B cell (primary cell): ENCODE measurements around the gene PORCN. TPM values are rescaled to one million over a fixed set of nuclear protein-coding genes. Genes with fewer than 3 reads are reported as not detected.

Experiments
- ATAC-seq: fragments of 200-7000 bp; cut with Tn5 transposase; one replicate; pipeline ENCODE4 v1.10.0; 2021; ENCODE audit warnings: low read depth, mild to moderate bottlenecking, moderate number of reproducible peaks, moderate library complexity
- CTCF ChIA-PET: fragments of 350-600 bp; sonication (Branson Sonifier 250); formaldehyde crosslinking; loops from one replicate; lab custom pipeline; 2021; ENCODE audit warnings: antibody characterized with exemption, inconsistent platforms; lab: Charles Lee
- POLR2A ChIA-PET: fragments of 350-600 bp; sonication (Branson Sonifier 250); formaldehyde crosslinking; loops from one replicate; lab custom pipeline; 2021; ENCODE audit warnings: antibody characterized with exemption; lab: Charles Lee
- DNase-seq: peaks from one replicate; pipeline ENCODE4 v3.0.0; 2013
- H2AFZ ChIP-seq: 2 replicates; pipeline ENCODE4 v1.6.1; 2012; ENCODE audit warnings: mild to moderate bottlenecking, low read depth, low read length; ENCODE audit not compliant: insufficient read depth, poor library complexity, severe bottlenecking
- H3K27ac ChIP-seq, 2 donors: 1 replicate in 1 of 2; 2 replicates in 1 of 2; pipeline ENCODE4 v1.5.1; 2012 to 2013; ENCODE audit warnings: low read length in 2 of 2, mild to moderate bottlenecking in 2 of 2, moderate library complexity in 1 of 2
- H3K27me3 ChIP-seq, 4 experiments: fragments of 200-600 bp in 1 of 4; sonication (generic) in 1 of 4; replicated peaks in 1 of 4; 1 replicate in 2 of 4; 2 replicates in 2 of 4; pipeline versions ENCODE4 v1.6.1 to v1.7.0; 2013 to 2016; ENCODE audit warnings: low read length in 3 of 4, mild to moderate bottlenecking in 2 of 4, mixed read lengths in 1 of 4, moderate library complexity in 1 of 4; ENCODE audit not compliant: insufficient read depth in 4 of 4, control insufficient read depth in 3 of 4; ENCODE audit errors: control extremely low read depth in 1 of 4
- H3K36me3 ChIP-seq, 2 experiments: replicated peaks in 1 of 2; 1 replicate in 1 of 2; 2 replicates in 1 of 2; pipeline versions ENCODE4 v1.6.1 to v1.7.1; 2013; ENCODE audit warnings: low read length in 1 of 2; ENCODE audit not compliant: insufficient read depth in 2 of 2, control insufficient read depth in 1 of 2; ENCODE audit errors: control extremely low read depth in 1 of 2, extremely low read depth in 1 of 2
- H3K4me1 ChIP-seq, 2 donors: fragments of 200-600 bp in 1 of 2; sonication (generic) in 1 of 2; 1 replicate in 1 of 2; 2 replicates in 1 of 2; pipeline versions ENCODE4 v1.5.1 to v1.6.1; 2013 to 2017; ENCODE audit warnings: low read length in 2 of 2; ENCODE audit not compliant: control insufficient read depth in 2 of 2, insufficient read depth in 2 of 2
- H3K4me2 ChIP-seq: replicated peaks from 2 replicates; pipeline ENCODE3; 2012; ENCODE audit warnings: mild to moderate bottlenecking, low read depth, low read length; ENCODE audit not compliant: poor library complexity, severe bottlenecking
- H3K4me3 ChIP-seq, 5 experiments: fragments of 200-600 bp in 1 of 5; sonication (generic) in 1 of 5; 1 replicate in 3 of 5; 2 replicates in 2 of 5; pipeline versions ENCODE4 v1.5.1 to v1.7.0; 2011 to 2016; ENCODE audit warnings: low read length in 4 of 5, mild to moderate bottlenecking in 4 of 5, low read depth in 2 of 5, control low read depth in 1 of 5, moderate library complexity in 1 of 5; ENCODE audit not compliant: insufficient read depth in 1 of 5; ENCODE audit errors: control extremely low read depth in 1 of 5, extremely low read depth in 1 of 5
- H3K79me2 ChIP-seq: fragments of 200-600 bp; sonication (generic); one replicate; pipeline ENCODE4 v1.6.0; 2016; ENCODE audit warnings: low read length; ENCODE audit not compliant: control insufficient read depth, insufficient read depth
- H3K9ac ChIP-seq: fragments of 200-600 bp; sonication (generic); 2 replicates; pipeline ENCODE4 v1.6.1; 2017; ENCODE audit warnings: mild to moderate bottlenecking, low read length, moderate library complexity
- H3K9me3 ChIP-seq, 3 donors: one replicate each; pipeline versions ENCODE4 v1.6.1 to v1.7.1; 2013; ENCODE audit warnings: low read length in 2 of 3; ENCODE audit not compliant: control insufficient read depth in 2 of 3, insufficient read depth in 1 of 3; ENCODE audit errors: control extremely low read depth in 1 of 3
- H4K20me1 ChIP-seq: 2 replicates; pipeline ENCODE4 v1.6.0; 2012; ENCODE audit warnings: mild to moderate bottlenecking, low read length; ENCODE audit not compliant: insufficient read depth, control insufficient read depth, poor library complexity, severe bottlenecking
- H3K27ac Mint-ChIP-seq: one replicate; pipeline ENCODE4 v1.8.0; 2021; ENCODE audit warnings: mixed read lengths
- H3K27me3 Mint-ChIP-seq: one replicate; pipeline ENCODE4 v1.8.0; 2021; ENCODE audit warnings: mixed read lengths
- H3K4me1 Mint-ChIP-seq: one replicate; pipeline ENCODE4 v1.8.0; 2021; ENCODE audit warnings: mixed read lengths
- H3K4me3 Mint-ChIP-seq: one replicate; pipeline ENCODE4 v1.8.0; 2021; ENCODE audit warnings: mixed read lengths
- H3K9me3 Mint-ChIP-seq: one replicate; pipeline ENCODE4 v1.8.0; 2022; ENCODE audit warnings: mixed read lengths; ENCODE audit not compliant: insufficient read depth
- CTCF ChIP-seq: fragments of 200-600 bp; IDR thresholded peaks from one replicate; pipeline ENCODE4 v1.8.0; 2022; ENCODE audit warnings: antibody characterized with exemption, mild to moderate bottlenecking
- EZH2 ChIP-seq: IDR thresholded peaks from 2 replicates; pipeline ENCODE4 v1.6.1; 2012; ENCODE audit warnings: borderline replicate concordance, low read depth, mild to moderate bottlenecking, moderate library complexity, low read length; ENCODE audit not compliant: insufficient read depth, poor library complexity, severe bottlenecking
- WGBS: methylation state at CpG from one replicate; pipeline ENCODE4 v1.1.5; 2013; ENCODE audit warnings: missing lambda C conversion rate; ENCODE audit not compliant: insufficient coverage; 5-methylcytosine and 5-hydroxymethylcytosine counted together
- intact Hi-C: fragments of 100-400 bp; cut with micrococcal nuclease; formaldehyde crosslinking; loops from one replicate; pipeline ENCODE4 v1.10.0; 2022
- polyA plus RNA-seq: library from polyadenylated mRNA; depleted of rRNA; stranded (reverse); fragments of >200 nt; gene quantifications from 2 replicates; pipeline ENCODE4 v1.2.3, GENCODE V29; 2012
- total RNA-seq, 2 donors: library from RNA; stranded (reverse); fragments of 120-200 nt in 1 of 2; gene quantifications; 1 replicate in 1 of 2; 2 replicates in 1 of 2; pipeline versions ENCODE4 v1.2.3 to v1.2.4, GENCODE V29; 2013 to 2022

PORCN gene
- total and polyA plus RNA-seq, 2 donors (not counting 1 experiment from before 2014, with no cell fraction given): 12.8 to 18.5 TPM

- no peak overlapping the region for H3K27ac ChIP-seq
- DNase-seq (no peak), ATAC-seq (no peak)
- ChIA-PET CTCF (no interaction called here), POLR2A (no interaction called here)
- H2AFZ ChIP-seq: no peak overlapping the region
- H3K4me3 Mint-ChIP-seq: no peak overlapping the region
- no peak overlapping the region for H3K4me3 ChIP-seq
- TF ChIP-seq EZH2: no peak
- TF ChIP-seq CTCF: no peak
- no peak overlapping the region for H3K4me2 ChIP-seq
- peaks cover 0 to 9% of the 10 kb centered on the region in 2 experiments for H3K36me3 ChIP-seq
- no peaks in the 10 kb centered on the region for H3K9me3 Mint-ChIP-seq
- no CpG with 5 or more reads among the region's 1 CpG for WGBS
- no peaks in the 10 kb centered on the region for H4K20me1 ChIP-seq
- H3K4me1 ChIP-seq: no peaks in the 10 kb centered on the region
- no peaks in the 10 kb centered on the region for H3K79me2 ChIP-seq
- no peaks in the 10 kb centered on the region for H3K9me3 ChIP-seq
- H3K9ac ChIP-seq: no peak overlapping the region
- intact Hi-C loops: no loop called here
- H3K27me3 Mint-ChIP-seq: no peaks in the 10 kb centered on the region
- no peaks in the 10 kb centered on the region for H3K27me3 ChIP-seq
- no peak overlapping the region for H3K27ac Mint-ChIP-seq
- H3K4me1 Mint-ChIP-seq: no peaks in the 10 kb centered on the region
Observed at GRCh38 chrX:48532161-48532560, 23.4 kb downstream of the PORCN start.

- H3K79me2 ChIP-seq: no peaks in the 10 kb centered on the region
- H3K9me3 Mint-ChIP-seq: no peaks in the 10 kb centered on the region
- ATAC-seq: no peak
- no peaks in the 10 kb centered on the region for H3K27me3 ChIP-seq
- TF ChIP-seq EZH2: no peak
- TF ChIP-seq CTCF: no peak
- no peaks in the 10 kb centered on the region for H4K20me1 ChIP-seq
- no peaks in the 10 kb centered on the region for H3K4me1 Mint-ChIP-seq
- CTCF ChIA-PET: no interaction called here
- no peak overlapping the region for H2AFZ ChIP-seq
- no peaks in the 10 kb centered on the region for H3K27me3 Mint-ChIP-seq
- POLR2A ChIA-PET: no interaction called here
- H3K4me1 ChIP-seq: no peaks in the 10 kb centered on the region
- no peak overlapping the region for H3K27ac Mint-ChIP-seq
- 92% methylated on average over 2 of the region's 3 CpGs for WGBS
- no peaks in the 10 kb centered on the region for H3K9me3 ChIP-seq
- no peak overlapping the region for H3K4me3 ChIP-seq
- H3K27ac ChIP-seq: no peak overlapping the region
- H3K9ac ChIP-seq: no peak overlapping the region
- H3K4me3 Mint-ChIP-seq: no peak overlapping the region
- H3K36me3 ChIP-seq: peaks cover 0 to 2% of the 10 kb centered on the region in 2 experiments
- intact Hi-C loops: no loop called here
- no peak for DNase-seq
- H3K4me2 ChIP-seq: no peak overlapping the region
Observed at GRCh38 chrX:48533165-48533564, 24.4 kb downstream of the PORCN start.
